Heart left ventricle (tissue), 16 donors: Measurements from ENCODE around the gene SOD1. TPM values are rescaled to one million over a fixed set of nuclear protein-coding genes. Genes with fewer than 3 reads are reported as not detected.

Experiments used
- ATAC-seq, 4 donors: fragments of 200-7000 bp; cut with Tn5 transposase; one replicate each; pipeline ENCODE4 v1.9.1; 2020 to 2022; ENCODE audit warnings: moderate library complexity in 4 of 4, mild to moderate bottlenecking in 3 of 4, moderate number of reproducible peaks in 1 of 4
- DNase-seq, 5 donors: peaks; one replicate each; pipeline ENCODE4 v3.0.0-alpha.2; 2020
- H3K27ac ChIP-seq, 12 donors: fragments of 200-600 bp; sonication (generic) in 4 of 12; one replicate each; pipeline versions ENCODE4 v1.5.0 to v1.8.0; 2016 to 2022; ENCODE audit warnings: mild to moderate bottlenecking in 2 of 12
- H3K27me3 ChIP-seq, 9 donors: fragments of 200-600 bp; sonication (generic) in 2 of 9; one replicate each; pipeline versions ENCODE4 v1.5.1 to v1.8.0; 2016 to 2022; ENCODE audit warnings: mild to moderate bottlenecking in 3 of 9
- H3K36me3 ChIP-seq, 9 donors: fragments of 200-600 bp; sonication (generic) in 2 of 9; one replicate each; pipeline versions ENCODE4 v1.5.0 to v1.8.0; 2018 to 2022; ENCODE audit warnings: mild to moderate bottlenecking in 2 of 9
- H3K4me1 ChIP-seq, 12 donors: fragments of 200-600 bp; sonication (generic) in 4 of 12; one replicate each; pipeline versions ENCODE4 v1.5.0 to v1.8.0; 2016 to 2022; ENCODE audit warnings: mild to moderate bottlenecking in 3 of 12
- H3K4me3 ChIP-seq, 12 donors: fragments of 200-600 bp; sonication (generic) in 4 of 12; one replicate each; pipeline versions ENCODE4 v1.5.0 to v1.8.0; 2017 to 2022; ENCODE audit warnings: mild to moderate bottlenecking in 9 of 12, moderate library complexity in 4 of 12
- H3K9me3 ChIP-seq, 12 donors: fragments of 200-600 bp; sonication (generic) in 4 of 12; one replicate each; pipeline versions ENCODE4 v1.5.0 to v1.8.0; 2016 to 2022; ENCODE audit warnings: mild to moderate bottlenecking in 1 of 12
- POLR2A ChIP-seq, 2 donors: fragments of 450-650 bp; IDR thresholded peaks; one replicate each; pipeline ENCODE4 v1.6.1; 2017; ENCODE audit warnings: antibody characterized with exemption in 2 of 2, mild to moderate bottlenecking in 2 of 2, moderate library complexity in 2 of 2
- WGBS, 4 donors: extraction: QIAGEN DNeasy Blood & Tissue Kit in 2 of 4; methylation state at CpG; one replicate each; pipeline versions ENCODE4 v1.1.5 to v1.1.7; 2013 to 2018; 5-methylcytosine and 5-hydroxymethylcytosine counted together
- intact Hi-C, 10 donors: fragments of 100-400 bp; cut with DNase I; formaldehyde crosslinking; loops; one replicate each; pipeline versions ENCODE4 v1.11.1 to v1.14.2; 2022
- polyA plus RNA-seq, 2 donors: library from polyadenylated mRNA; stranded (reverse); fragments of 200-250 nt; gene quantifications; one replicate each; pipeline ENCODE4 v1.2.3, GENCODE V29; 2013
- total RNA-seq, 9 donors: library from RNA; depleted of rRNA in 2 of 9; stranded (reverse); fragments of >200 nt in 2 of 9; fragmentation: NEBNext Ultra II Directional in 3 of 9; extraction: Animal tissue kit (Norgen Biotek cat#: 25700) in 3 of 9; gene quantifications; one replicate each; pipeline versions ENCODE4 v1.1.0 to v1.2.4, GENCODE V29; 2016 to 2023
- TF ChIP-seq, protein P1 (sequence below), 12 donors: fragments of 200-600 bp; sonication (generic) in 4 of 12; IDR thresholded peaks; one replicate each; pipeline versions ENCODE4 v1.5.0 to v1.8.0; 2018 to 2022; ENCODE audit warnings: antibody characterized with exemption in 12 of 12, mild to moderate bottlenecking in 5 of 12
- donor health status: ischemic (EF 13 %, LVEDD 7.1; RV severe dilation, severe dysfunction).
- donor health status: healthy with polysubstance abuse.
- donor health status: DM: no; HTN: yes; CAD: no.
- donor health status: DM: no; HTN: no; CAD: no.
- donor health status: ischemic (EF 25% LVEDD 6.9; RV normal size, moderate dysfunction).
- donor health status: ischemic (EF 25% LVEDD 5.7; RV mildly dilated, moderate dysfunction).
- donor health status: healthy.
- donor health status: DM: yes; HTN: yes; CAD: no.
- donor health status: ischemic (EF 35%, LVEDD 5.7; RV mildly dilated, moderate dysfunction).
- donor health status: nonischemic (EF 11% LVEDD 7.7; RV severe dilation, severe dysfunction).
- donor health status: DM: yes; HTN: yes; CAD: no.
- donor health status: PGD.
- donor health status: ischemic (EF 29% LVEDD 5.4; RV normal size, mild dysfunction).
- donor health status: nonischemic (EF 23%, LVEDD 6.1; RV moderate dilation, normal function).

The SOD1 gene
- total and polyA plus RNA-seq, 11 donors = 348 to 644 (median 422) TPM

- H3K36me3 ChIP-seq = peaks cover 0 to 22% (median 0%) of the 10 kb centered on the region in 9 donors
- no peak overlapping the region for H3K27ac ChIP-seq
- ATAC-seq (no peak), DNase-seq (no peak)
- TF ChIP-seq POLR2A (IDR thresholded peaks at IDR 0.05) = no peak
- TF ChIP-seq, protein P1, sequence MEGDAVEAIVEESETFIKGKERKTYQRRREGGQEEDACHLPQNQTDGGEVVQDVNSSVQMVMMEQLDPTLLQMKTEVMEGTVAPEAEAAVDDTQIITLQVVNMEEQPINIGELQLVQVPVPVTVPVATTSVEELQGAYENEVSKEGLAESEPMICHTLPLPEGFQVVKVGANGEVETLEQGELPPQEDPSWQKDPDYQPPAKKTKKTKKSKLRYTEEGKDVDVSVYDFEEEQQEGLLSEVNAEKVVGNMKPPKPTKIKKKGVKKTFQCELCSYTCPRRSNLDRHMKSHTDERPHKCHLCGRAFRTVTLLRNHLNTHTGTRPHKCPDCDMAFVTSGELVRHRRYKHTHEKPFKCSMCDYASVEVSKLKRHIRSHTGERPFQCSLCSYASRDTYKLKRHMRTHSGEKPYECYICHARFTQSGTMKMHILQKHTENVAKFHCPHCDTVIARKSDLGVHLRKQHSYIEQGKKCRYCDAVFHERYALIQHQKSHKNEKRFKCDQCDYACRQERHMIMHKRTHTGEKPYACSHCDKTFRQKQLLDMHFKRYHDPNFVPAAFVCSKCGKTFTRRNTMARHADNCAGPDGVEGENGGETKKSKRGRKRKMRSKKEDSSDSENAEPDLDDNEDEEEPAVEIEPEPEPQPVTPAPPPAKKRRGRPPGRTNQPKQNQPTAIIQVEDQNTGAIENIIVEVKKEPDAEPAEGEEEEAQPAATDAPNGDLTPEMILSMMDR (IDR thresholded peaks at IDR 0.05) = no peak
- no peak overlapping the region for H3K4me3 ChIP-seq
- intact Hi-C loops = no loop called here
- no peaks in the 10 kb centered on the region for H3K27me3 ChIP-seq
- no peaks in the 10 kb centered on the region for H3K9me3 ChIP-seq
- H3K4me1 ChIP-seq = peaks cover 0 to 52% (median 26%) of the 10 kb centered on the region in 12 donors
- WGBS, 4 donors = 29 to 36% (median 34%) methylated on average over 1 of the region's 1 CpG
These were observed 49.0 kb downstream of the SOD1 start for GRCh38 chr21:31708541-31708940.

DNA sequence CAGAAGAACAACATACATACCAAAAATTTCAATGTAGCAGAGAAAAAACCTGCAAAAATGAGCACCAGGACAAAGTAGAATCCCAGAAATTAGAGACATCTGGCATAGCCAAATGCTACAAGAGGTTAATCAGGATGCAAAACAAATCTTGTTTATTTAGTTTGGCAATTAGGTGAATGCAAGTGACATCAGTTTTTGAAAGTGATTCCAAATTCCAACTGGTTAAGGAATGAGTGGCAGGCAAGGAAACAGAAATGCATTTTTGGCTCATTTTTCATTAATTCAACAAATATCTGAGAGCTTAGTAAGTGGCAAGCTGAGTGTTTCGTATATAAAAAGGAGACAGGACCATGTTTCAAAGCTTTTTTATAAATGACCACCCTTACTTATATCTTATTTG is 51.1 kb downstream of the SOD1 start:
- 51 to 78% (median 68%) methylated on average over 1 of the region's 1 CpG for WGBS, 4 donors
- intact Hi-C loops = no loop called here

GRCh38 chr21:31711326-31711725 is 51.8 kb downstream of the SOD1 start:
- Histone ChIP-seq H3K27ac (no peak overlapping the region), H3K4me3 (no peak overlapping the region), H3K36me3 (no peaks in the 10 kb centered on the region), H3K4me1 (peaks cover 0 to 79% (median 51%) of the 10 kb centered on the region in 12 donors), H3K27me3 (no peaks in the 10 kb centered on the region), H3K9me3 (no peaks in the 10 kb centered on the region)
- ATAC-seq (no peak), DNase-seq (no peak)
- TF ChIP-seq, protein P1 (IDR thresholded peaks at IDR 0.05) = no peak
- no peak for TF ChIP-seq POLR2A (IDR thresholded peaks at IDR 0.05)
- intact Hi-C loops = no loop called here
- 96 to 100% (median 99%) methylated on average over 1 of the region's 1 CpG for WGBS, 4 donors

More for the DNA sequence above, 51.1 kb downstream of the SOD1 start:
- H3K27me3 ChIP-seq = no peaks in the 10 kb centered on the region
- H3K4me3 ChIP-seq = no peak overlapping the region
- no peaks in the 10 kb centered on the region for H3K9me3 ChIP-seq
- DNase-seq = no peak
- no peak overlapping the region for H3K27ac ChIP-seq
- H3K4me1 ChIP-seq = peaks cover 0 to 72% (median 45%) of the 10 kb centered on the region in 12 donors
- ATAC-seq = no peak
- no peak for TF ChIP-seq POLR2A (IDR thresholded peaks at IDR 0.05)
- TF ChIP-seq, protein P1 (IDR thresholded peaks at IDR 0.05) = no peak
- peaks cover 0 to 5% (median 0%) of the 10 kb centered on the region in 9 donors for H3K36me3 ChIP-seq

DNA sequence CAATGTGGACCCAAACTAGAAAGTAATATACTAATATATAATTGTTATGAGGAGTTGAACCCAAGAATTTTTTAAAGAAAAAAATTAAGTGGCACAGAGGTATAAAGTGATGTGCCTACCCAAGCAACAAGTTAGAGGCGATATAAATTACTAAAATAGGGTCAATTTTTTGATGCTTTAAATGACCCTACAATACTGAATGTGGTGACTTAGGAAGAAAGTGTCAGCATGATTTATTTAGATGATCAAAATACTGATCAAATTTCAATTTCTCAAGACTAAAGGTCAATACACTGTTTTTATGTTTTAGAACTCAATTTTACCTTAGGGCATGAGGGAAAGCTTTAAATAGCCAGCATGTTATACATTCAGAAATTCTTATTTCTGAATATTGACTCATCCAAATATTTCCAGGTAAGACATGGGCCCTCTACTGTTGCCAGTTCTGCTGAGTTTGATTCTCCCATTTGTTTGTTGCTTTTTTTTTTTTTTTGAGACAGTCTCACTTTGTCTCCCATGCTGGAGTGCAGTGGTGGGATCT is 52.3 kb downstream of the SOD1 start:
- DNase-seq (no peak), ATAC-seq (no peak)
- Histone ChIP-seq H3K36me3 (no peaks in the 10 kb centered on the region), H3K27ac (no peak overlapping the region), H3K4me3 (no peak overlapping the region), H3K4me1 (peaks cover 0 to 84% (median 54%) of the 10 kb centered on the region in 12 donors), H3K27me3 (no peaks in the 10 kb centered on the region), H3K9me3 (no peaks in the 10 kb centered on the region)
- TF ChIP-seq, protein P1 (IDR thresholded peaks at IDR 0.05) = no peak
- 94 to 98% (median 97%) methylated on average over 1 of the region's 1 CpG for WGBS, 4 donors
- intact Hi-C loops = no loop called here
